K562 (cell line): Measurements from ENCODE around the gene NMRAL1. TPM values are rescaled to one million over a fixed set of nuclear protein-coding genes. Genes with fewer than 3 reads are reported as not detected.

ENCODE experiments used
- ATAC-seq: fragments of 200-7000 bp; cut with Tn5 transposase; 3 replicates; pipeline ENCODE4 v1.9.1; 2020; ENCODE audit warnings: moderate library complexity
- BruUV-seq: library from RNA; stranded (reverse); fragments of 400-500 nt; replicated peaks from 2 replicates; lab custom pipeline; 2021; lab: Mats Ljungman, UMichigan
- CTCF ChIA-PET: fragments of 300-600 bp; formaldehyde crosslinking; extraction: SDS; loops from one replicate; lab custom pipeline; 2021; ENCODE audit warnings: low intra/inter-chr PET ratio; lab: Yijun Ruan, JAX
- POLR2A ChIA-PET: fragments of 300-600, 350-650 bp; sonication (Branson Sonifier 250); formaldehyde crosslinking; extraction: SDS; loops from one replicate; lab custom pipeline; 2021; ENCODE audit warnings: antibody characterized with exemption, inconsistent platforms; lab: Yijun Ruan, JAX
- DNase-seq, 4 experiments: peaks; one replicate each; pipeline versions ENCODE4 v3.0.0 to v3.0.0-alpha.2; 2011 to 2018; ENCODE audit warnings: low spot score in 3 of 4, mixed read lengths in 3 of 4; ENCODE audit errors: extremely low read depth in 1 of 4
- FAIRE-seq: peaks from 2 replicates; lab custom pipeline; 2011; peaks lifted over from hg19 to GRCh38; lab: Jason Lieb, UNC
- H2AFZ ChIP-seq: 2 replicates; pipeline ENCODE4 v1.6.0; 2011; ENCODE audit warnings: low read depth, low read length, control low read depth, inconsistent platforms
- H3K27ac ChIP-seq: fragments of 200-600 bp; 3 replicates; pipeline ENCODE4 v1.8.0; 2011; ENCODE audit warnings: low read depth, mild to moderate bottlenecking, control low read depth, inconsistent platforms, low read length, moderate library complexity, mixed read lengths; ENCODE audit errors: extremely low read depth
- H3K27me3 ChIP-seq, 2 experiments: fragments of 300-600 bp in 1 of 2; 2 replicates in 1 of 2; 3 replicates in 1 of 2; pipeline versions ENCODE4 v1.6.0 to v1.8.0; 2011; ENCODE audit warnings: inconsistent platforms in 2 of 2, low read length in 2 of 2, mild to moderate bottlenecking in 1 of 2, mixed read lengths in 1 of 2, moderate library complexity in 1 of 2; ENCODE audit not compliant: control insufficient read depth in 2 of 2, insufficient read depth in 2 of 2
- H3K36me3 ChIP-seq: fragments of 300-600 bp; 3 replicates; pipeline ENCODE4 v1.8.0; 2011; ENCODE audit warnings: mild to moderate bottlenecking, low read length, inconsistent platforms; ENCODE audit not compliant: control insufficient read depth, insufficient read depth
- H3K4me1 ChIP-seq, 2 experiments: fragments of 200-600 bp in 1 of 2; replicated peaks in 1 of 2; 2 replicates in 1 of 2; 3 replicates in 1 of 2; pipeline versions ENCODE4 v1.5.1 to v1.8.0; 2011; ENCODE audit warnings: inconsistent platforms in 2 of 2, low read length in 2 of 2, mild to moderate bottlenecking in 1 of 2, mixed read lengths in 1 of 2, moderate library complexity in 1 of 2; ENCODE audit not compliant: control insufficient read depth in 2 of 2, insufficient read depth in 2 of 2
- H3K4me2 ChIP-seq: 2 replicates; pipeline ENCODE4 v1.6.1; 2011; ENCODE audit warnings: low read length, control low read depth, inconsistent platforms, mixed read lengths; ENCODE audit not compliant: insufficient read depth
- H3K4me3 ChIP-seq: fragments of 200-600 bp; sonication (generic), shearing (Covaris generic); 2 replicates; pipeline ENCODE4 v1.5.1; 2016; ENCODE audit warnings: control low read depth, inconsistent platforms
- H3K79me2 ChIP-seq: fragments of 200-600 bp; 3 replicates; pipeline ENCODE4 v1.8.0; 2011; ENCODE audit warnings: low read length, inconsistent platforms; ENCODE audit not compliant: control insufficient read depth, insufficient read depth
- H3K9ac ChIP-seq, 2 experiments: 2 replicates each; pipeline versions ENCODE4 v1.6.0 to v1.6.1; 2011; ENCODE audit warnings: low read depth in 2 of 2, low read length in 2 of 2, control low read depth in 1 of 2, inconsistent platforms in 1 of 2, mild to moderate bottlenecking in 1 of 2, mixed read lengths in 1 of 2; ENCODE audit not compliant: insufficient read depth in 1 of 2
- H3K9me1 ChIP-seq: one replicate; pipeline ENCODE4 v1.6.0; 2011; ENCODE audit warnings: inconsistent platforms, mild to moderate bottlenecking, low read length, moderate library complexity; ENCODE audit not compliant: control insufficient read depth, insufficient read depth
- H3K9me3 ChIP-seq: replicated peaks from 2 replicates; pipeline ENCODE4 v1.5.1; 2011; ENCODE audit warnings: low read depth, low read length, inconsistent platforms; ENCODE audit not compliant: control insufficient read depth, insufficient read depth
- H4K20me1 ChIP-seq: replicated peaks from 2 replicates; pipeline ENCODE4 v1.6.1; 2011; ENCODE audit warnings: low read length, inconsistent platforms, mixed read lengths; ENCODE audit not compliant: control insufficient read depth, insufficient read depth
- CBFB ChIP-seq: sonication (generic); formaldehyde crosslinking; IDR thresholded peaks from 2 replicates; pipeline ENCODE4 v1.4.0; 2020; ENCODE audit warnings: mild to moderate bottlenecking, missing genetic modification reagents
- DMBX1 ChIP-seq: fragments of 250-450 bp; sonication (Bioruptor Pico); IDR thresholded peaks from 2 replicates; pipeline ENCODE4 v1.8.0; 2022; ENCODE audit warnings: inconsistent platforms, mild to moderate bottlenecking, moderate library complexity, borderline replicate concordance
- DNMT1 ChIP-seq: fragments of 450-650 bp; IDR thresholded peaks from 2 replicates; pipeline ENCODE4 v1.6.1; 2016; ENCODE audit warnings: antibody characterized with exemption, mild to moderate bottlenecking
- GMEB1 ChIP-seq: fragments of 250-450 bp; sonication (Bioruptor Pico); IDR thresholded peaks from 2 replicates; pipeline ENCODE4 v1.4.0; 2020; ENCODE audit warnings: mild to moderate bottlenecking
- JUN ChIP-seq, 2 experiments: sonication (generic) in 1 of 2; formaldehyde crosslinking in 1 of 2; IDR thresholded peaks; 2 replicates each; pipeline versions ENCODE4 v1.6.1 to v1.8.0; 2012 to 2022; ENCODE audit warnings: borderline replicate concordance in 2 of 2, mild to moderate bottlenecking in 2 of 2, improper control_type of control experiment in 1 of 2, low read depth in 1 of 2, low read length in 1 of 2, missing genetic modification reagents in 1 of 2
- KLF10 ChIP-seq: fragments of 250-450 bp; sonication (Bioruptor Pico); IDR thresholded peaks from 2 replicates; pipeline ENCODE4 v1.6.1; 2021; ENCODE audit warnings: matching md5 sums
- MED1 ChIP-seq: sonication (generic); formaldehyde crosslinking; IDR thresholded peaks from 2 replicates; pipeline ENCODE4 v1.8.1; 2023; ENCODE audit warnings: missing genetic modification reagents, borderline replicate concordance
- NR0B1 ChIP-seq: fragments of 450-650 bp; IDR thresholded peaks from one replicate; pipeline ENCODE4 v1.6.1; 2018; ENCODE audit warnings: mild to moderate bottlenecking, moderate library complexity; ENCODE audit not compliant: partially characterized antibody
- POLR2AphosphoS2 ChIP-seq: IDR thresholded peaks from 2 replicates; pipeline ENCODE4 v1.6.1; 2012; ENCODE audit warnings: low read length, improper control_type of control experiment
- RB1 ChIP-seq: fragments of 450-650 bp; IDR thresholded peaks from 2 replicates; pipeline ENCODE4 v1.6.1; 2017; ENCODE audit warnings: low read depth, mild to moderate bottlenecking
- ZC3H8 ChIP-seq: fragments of 450-650 bp; IDR thresholded peaks from 2 replicates; pipeline ENCODE4 v1.6.1; 2017
- ZFP1 ChIP-seq: fragments of 450-650 bp; formaldehyde crosslinking; IDR thresholded peaks from 2 replicates; pipeline ENCODE4 v1.4.0; 2020; ENCODE audit warnings: mild to moderate bottlenecking, mixed read lengths
- ZNF165 ChIP-seq: fragments of 250-450 bp; sonication (Bioruptor Pico); IDR thresholded peaks from 2 replicates; pipeline ENCODE4 v1.4.0; 2020; ENCODE audit warnings: borderline replicate concordance
- ZNF175 ChIP-seq: fragments of 200-800 bp; sonication (Bioruptor generic); IDR thresholded peaks from 2 replicates; pipeline ENCODE4 v1.6.1; 2016; ENCODE audit warnings: low read depth, mild to moderate bottlenecking, missing genetic modification characterization, missing compliant biosample characterization
- ZNF282 ChIP-seq: sonication (generic); formaldehyde crosslinking; IDR thresholded peaks from 2 replicates; pipeline ENCODE4 v1.8.1; 2023; ENCODE audit warnings: missing genetic modification reagents
- ZNF398 ChIP-seq: fragments of 250-450 bp; sonication (Bioruptor Pico); IDR thresholded peaks from 2 replicates; pipeline ENCODE4 v1.8.0; 2021; ENCODE audit warnings: moderate library complexity, mild to moderate bottlenecking, inconsistent platforms
- ZNF584 ChIP-seq: fragments of 200-800 bp; sonication (Bioruptor generic); IDR thresholded peaks from 2 replicates; pipeline ENCODE4 v1.6.1; 2016; ENCODE audit warnings: low read depth, mild to moderate bottlenecking, missing genetic modification characterization, missing compliant biosample characterization
- WGBS: fragments of 100-300 bp; shearing (Covaris generic); methylation state at CpG from one replicate; pipeline ENCODE4 v1.1.6; 2016; ENCODE audit warnings: low coverage, mixed read lengths; ENCODE audit not compliant: insufficient coverage; ENCODE audit errors: missing lambda C conversion rate; 5-methylcytosine and 5-hydroxymethylcytosine counted together
- in situ Hi-C: fragments of 300-500 bp; cut with MboI; formaldehyde crosslinking; loops from 4 replicates; pipeline ENCODE4 v1.15.0; 2018; ENCODE audit warnings: inconsistent platforms, mixed read lengths
- intact Hi-C: fragments of 100-400 bp; cut with micrococcal nuclease; formaldehyde crosslinking; loops from 2 replicates; pipeline ENCODE4 v1.14.2; 2022
- polyA plus RNA-seq, 8 experiments: library from polyadenylated mRNA; depleted of rRNA in 4 of 8; stranded (reverse) in 5 of 8; unstranded in 3 of 8; fragments of >200 nt; fragmentation: Nextera tagmentation in 2 of 8; fragmentation: Illumina TruSeq in 1 of 8; extraction: Ambion mirVana in 2 of 8; extraction: Trizol in 1 of 8; gene quantifications; 2 replicates each; pipeline versions ENCODE4 v1.2.1 to v1.2.3, GENCODE V29; 2011 to 2014; ENCODE audit warnings: inconsistent platforms in 1 of 8, missing spikeins in 1 of 8
- total RNA-seq, 7 experiments: library from RNA; depleted of rRNA in 6 of 7; stranded (reverse); fragments of >200 nt in 6 of 7; fragmentation: Illumina TruSeq in 2 of 7; extraction: Trizol in 2 of 7; gene quantifications; 2 replicates each; pipeline versions ENCODE4 v1.2.1 to v1.2.3, GENCODE V29; 2011 to 2021; ENCODE audit warnings: low replicate concordance in 1 of 7

The NMRAL1 gene
- total and polyA plus RNA-seq, 9 of the 15 experiments (the other 6 are each of a cell fraction or from before 2014, with no cell fraction given), result 6.3 to 116 (median 63.2) TPM

GRCh38 chr16:4523686-4524085 is 49.3 kb upstream of the NMRAL1 start:
- no peak overlapping the region for H3K4me3 ChIP-seq
- TF ChIP-seq NR0B1 (no peak), ZNF165 (CRISPR knock-in tag) (no peak), GMEB1 (CRISPR knock-in tag) (no peak), ZNF175 (CRISPR knock-in tag) (no peak), ZFP1 (CRISPR knock-in tag) (no peak), RB1 (no peak), KLF10 (CRISPR knock-in tag) (no peak), DNMT1 (no peak), JUN (IDR thresholded peaks at IDR 0.05; ENCODE audit: borderline replicate concordance, low read depth, low read length) (no peak), JUN (CRISPR knock-in tag; IDR thresholded peaks at IDR 0.05; ENCODE audit: borderline replicate concordance) (no peak), ZNF398 (no peak), MED1 (no peak), DMBX1 (CRISPR knock-in tag) (no peak), ZC3H8 (no peak), ZNF584 (CRISPR knock-in tag) (no peak), POLR2AphosphoS2 (no peak), ZNF282 (CRISPR knock-in tag) (no peak), CBFB (CRISPR knock-in tag) (no peak)
- TF ChIP-seq, all 486 proteins: peak for 0
- H3K36me3 ChIP-seq, result no peaks in the 10 kb centered on the region
- DNase-seq, result no peak
- peak overlapping the region in 1 of 2 experiments; percentile 20; a peak in 1 of 4 replicates for H3K9ac ChIP-seq
- no peak overlapping the region for H2AFZ ChIP-seq
- no peaks in the 10 kb centered on the region for H3K9me1 ChIP-seq
- intact Hi-C loops, result loop anchor here (10.0 kb wide), 1 partner anchor 431 kb away; the partner anchor contains the start of gene SEC14L5
- peaks cover 14 to 25% of the 10 kb centered on the region in 2 experiments; a peak in 4 of 5 replicates for H3K4me1 ChIP-seq
- no peaks in the 10 kb centered on the region for H4K20me1 ChIP-seq
- no peak for ATAC-seq
- FAIRE-seq, result no peak
- no peaks in the 10 kb centered on the region for H3K27me3 ChIP-seq
- no peak overlapping the region; the same call in 2 of the 3 replicates for H3K27ac ChIP-seq
- H3K79me2 ChIP-seq, result no peaks in the 10 kb centered on the region
- H3K9me3 ChIP-seq, result no peaks in the 10 kb centered on the region
- no peak overlapping the region for H3K4me2 ChIP-seq
- CTCF ChIA-PET, result no interaction called here
- POLR2A ChIA-PET, result interaction anchor here (0.7 to 1.7 kb wide), 4 partner anchors 9 to 414 kb away, joined by 3 to 6 read pairs (median 4); no protein-coding TSS in a partner anchor
- WGBS, result 68% methylated on average over 4 of the region's 4 CpGs
- BruUV-seq, result no TSS peak
- in situ Hi-C loops, result loop anchor here (5.0 kb wide), 1 partner anchor 64 kb away; no protein-coding TSS in a partner anchor
